ENCODE data around the gene SULT4A1.
"Not testable (repeated sequence)": the region's sequence is repeated elsewhere in the genome, so short reads cannot be mapped to it uniquely, and the experiment has no call there.

GRCh38 chr22:43903033-43903432 is 40.7 kb upstream of the SULT4A1 start:
- TF ChIP-seq POLR2A (IDR thresholded peaks at IDR 0.05): not testable (repeated sequence)
- TF ChIP-seq, protein P1, sequence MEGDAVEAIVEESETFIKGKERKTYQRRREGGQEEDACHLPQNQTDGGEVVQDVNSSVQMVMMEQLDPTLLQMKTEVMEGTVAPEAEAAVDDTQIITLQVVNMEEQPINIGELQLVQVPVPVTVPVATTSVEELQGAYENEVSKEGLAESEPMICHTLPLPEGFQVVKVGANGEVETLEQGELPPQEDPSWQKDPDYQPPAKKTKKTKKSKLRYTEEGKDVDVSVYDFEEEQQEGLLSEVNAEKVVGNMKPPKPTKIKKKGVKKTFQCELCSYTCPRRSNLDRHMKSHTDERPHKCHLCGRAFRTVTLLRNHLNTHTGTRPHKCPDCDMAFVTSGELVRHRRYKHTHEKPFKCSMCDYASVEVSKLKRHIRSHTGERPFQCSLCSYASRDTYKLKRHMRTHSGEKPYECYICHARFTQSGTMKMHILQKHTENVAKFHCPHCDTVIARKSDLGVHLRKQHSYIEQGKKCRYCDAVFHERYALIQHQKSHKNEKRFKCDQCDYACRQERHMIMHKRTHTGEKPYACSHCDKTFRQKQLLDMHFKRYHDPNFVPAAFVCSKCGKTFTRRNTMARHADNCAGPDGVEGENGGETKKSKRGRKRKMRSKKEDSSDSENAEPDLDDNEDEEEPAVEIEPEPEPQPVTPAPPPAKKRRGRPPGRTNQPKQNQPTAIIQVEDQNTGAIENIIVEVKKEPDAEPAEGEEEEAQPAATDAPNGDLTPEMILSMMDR (IDR thresholded peaks at IDR 0.05): not testable (repeated sequence)

All from esophagus squamous epithelium (tissue), 4 donors.